Measurements from ENCODE around the gene HIRIP3.

GRCh38 chr16:30030841-30031413, 35.5 kb upstream of the HIRIP3 start, which contains the start of gene TLCD3B:
- TF ChIP-seq CTCF (IDR thresholded peaks at IDR 0.05; ENCODE audit: insufficient read depth, low read length) = no peak
- no peak for TF ChIP-seq REST (IDR thresholded peaks at IDR 0.05; ENCODE audit: insufficient replicate concordance, low read depth)
- no peak for TF ChIP-seq POLR2AphosphoS5 (IDR thresholded peaks at IDR 0.05; ENCODE audit: low read depth)
